ENCODE measurements around the gene BUB1B. TPM values are rescaled to one million over a fixed set of nuclear protein-coding genes. Genes with fewer than 3 reads are reported as not detected.

Gene BUB1B
- total RNA-seq, 1 experiment from 2014 or later = 192 TPM

DNA sequence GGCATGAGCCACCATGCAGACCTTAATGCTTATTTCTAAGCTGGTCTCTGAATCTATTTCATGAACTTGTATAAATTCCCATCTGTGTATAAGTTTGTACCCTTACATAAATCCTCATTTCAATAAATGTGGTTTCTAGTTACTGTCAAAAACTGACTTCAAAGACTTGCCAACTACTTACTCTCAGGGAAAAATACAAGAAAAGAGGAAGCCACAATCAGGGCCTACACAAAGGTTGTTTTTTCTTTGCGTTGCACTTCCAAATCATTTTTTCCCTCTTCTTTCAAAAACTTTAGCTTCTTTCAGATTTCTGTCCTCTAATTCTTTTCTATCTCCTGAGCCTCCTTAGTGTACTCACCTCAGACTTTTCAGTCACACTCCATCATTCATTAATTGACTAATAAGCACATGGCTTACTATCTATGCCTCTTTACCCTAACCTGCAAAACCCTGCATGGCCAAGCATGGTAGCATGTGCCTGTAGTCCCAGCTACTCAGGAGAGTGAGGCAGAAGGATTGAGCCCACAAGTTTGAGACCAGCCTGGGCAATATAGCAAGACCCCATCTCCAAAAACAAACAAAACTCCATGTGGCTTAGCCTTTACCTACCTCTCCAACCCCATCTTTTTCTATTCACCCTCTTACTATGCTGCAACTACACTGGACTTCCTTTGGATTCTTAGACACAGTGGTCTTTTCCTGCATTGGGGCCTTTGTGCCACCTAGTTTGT lies 37.7 kb downstream of the BUB1B start:
- CTCF ChIA-PET = interaction anchor here (1.4 kb wide), 1 partner anchor 94 kb away, joined by 3 read pairs; no protein-coding TSS in a partner anchor

DNA sequence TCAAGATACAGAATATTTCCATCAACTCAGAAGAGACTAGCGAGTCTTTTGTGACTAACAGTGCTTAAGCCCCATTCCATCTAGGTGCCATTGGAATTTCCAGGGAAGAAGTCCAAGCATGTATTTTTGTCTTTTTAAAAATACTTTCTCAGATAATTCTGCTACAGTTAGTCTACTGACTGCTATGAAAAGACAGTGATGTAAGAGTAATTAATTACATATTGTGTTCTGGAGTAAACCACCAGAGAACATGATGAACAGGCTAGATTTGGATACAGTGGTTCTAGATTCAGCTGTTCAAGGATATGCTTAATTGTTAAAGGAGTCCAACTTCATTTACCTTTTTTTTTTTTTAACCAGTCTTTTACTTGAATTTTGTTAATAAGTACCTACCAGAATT lies 43.2 kb downstream of the BUB1B start:
- TF ChIP-seq NR3C1 (CRISPR knock-in tag; conservative IDR thresholded peaks at IDR 0.05; ENCODE audit: low read depth) (no peak), GTF2I (CRISPR knock-in tag; conservative IDR thresholded peaks at IDR 0.05) (no peak)
- TF ChIP-seq, protein P1, sequence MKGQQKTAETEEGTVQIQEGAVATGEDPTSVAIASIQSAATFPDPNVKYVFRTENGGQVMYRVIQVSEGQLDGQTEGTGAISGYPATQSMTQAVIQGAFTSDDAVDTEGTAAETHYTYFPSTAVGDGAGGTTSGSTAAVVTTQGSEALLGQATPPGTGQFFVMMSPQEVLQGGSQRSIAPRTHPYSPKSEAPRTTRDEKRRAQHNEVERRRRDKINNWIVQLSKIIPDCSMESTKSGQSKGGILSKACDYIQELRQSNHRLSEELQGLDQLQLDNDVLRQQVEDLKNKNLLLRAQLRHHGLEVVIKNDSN (CRISPR knock-in tag; IDR thresholded peaks at IDR 0.05) = no peak
- Mint-ChIP-seq H3K27me3 (ENCODE audit: low read depth) (no peaks in the 10 kb centered on the region), H3K4me1 (no peaks in the 10 kb centered on the region), H3K27ac (no peak overlapping the region), H3K4me3 (no peak overlapping the region), H3K36me3 (peaks cover 75% of the 10 kb centered on the region), H3K9me3 (no peaks in the 10 kb centered on the region)
- ChIA-PET CTCF (interaction anchor here (0.6 kb wide), 2 partner anchors 67 to 417 kb away, joined by 3 read pairs; no protein-coding TSS in a partner anchor), POLR2A (no interaction called here)
- DNase-seq (ENCODE audit: low spot score) (no peak), ATAC-seq (no peak)

More for the DNA sequence above, 37.7 kb downstream of the BUB1B start:
- peaks cover 76% of the 10 kb centered on the region for H3K36me3 Mint-ChIP-seq
- POLR2A ChIA-PET = no interaction called here
- no peaks in the 10 kb centered on the region for H3K4me1 Mint-ChIP-seq
- no peak overlapping the region for H3K27ac Mint-ChIP-seq
- TF ChIP-seq NFE2L1 (CRISPR knock-in tag; IDR thresholded peaks at IDR 0.05) = no peak
- TF ChIP-seq ZNF121 (CRISPR knock-in tag; IDR thresholded peaks at IDR 0.05) = peak; percentile 96
- TF ChIP-seq, protein P2, sequence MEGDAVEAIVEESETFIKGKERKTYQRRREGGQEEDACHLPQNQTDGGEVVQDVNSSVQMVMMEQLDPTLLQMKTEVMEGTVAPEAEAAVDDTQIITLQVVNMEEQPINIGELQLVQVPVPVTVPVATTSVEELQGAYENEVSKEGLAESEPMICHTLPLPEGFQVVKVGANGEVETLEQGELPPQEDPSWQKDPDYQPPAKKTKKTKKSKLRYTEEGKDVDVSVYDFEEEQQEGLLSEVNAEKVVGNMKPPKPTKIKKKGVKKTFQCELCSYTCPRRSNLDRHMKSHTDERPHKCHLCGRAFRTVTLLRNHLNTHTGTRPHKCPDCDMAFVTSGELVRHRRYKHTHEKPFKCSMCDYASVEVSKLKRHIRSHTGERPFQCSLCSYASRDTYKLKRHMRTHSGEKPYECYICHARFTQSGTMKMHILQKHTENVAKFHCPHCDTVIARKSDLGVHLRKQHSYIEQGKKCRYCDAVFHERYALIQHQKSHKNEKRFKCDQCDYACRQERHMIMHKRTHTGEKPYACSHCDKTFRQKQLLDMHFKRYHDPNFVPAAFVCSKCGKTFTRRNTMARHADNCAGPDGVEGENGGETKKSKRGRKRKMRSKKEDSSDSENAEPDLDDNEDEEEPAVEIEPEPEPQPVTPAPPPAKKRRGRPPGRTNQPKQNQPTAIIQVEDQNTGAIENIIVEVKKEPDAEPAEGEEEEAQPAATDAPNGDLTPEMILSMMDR (IDR thresholded peaks at IDR 0.05) = no peak
- TF ChIP-seq GABPB1 (CRISPR knock-in tag; IDR thresholded peaks at IDR 0.05) = no peak
- ATAC-seq = no peak
- no peaks in the 10 kb centered on the region for H3K27me3 Mint-ChIP-seq (ENCODE audit: low read depth)
- H3K9me3 Mint-ChIP-seq = no peaks in the 10 kb centered on the region
- no peak for DNase-seq (ENCODE audit: low spot score)
- no peak overlapping the region for H3K4me3 Mint-ChIP-seq

DNA sequence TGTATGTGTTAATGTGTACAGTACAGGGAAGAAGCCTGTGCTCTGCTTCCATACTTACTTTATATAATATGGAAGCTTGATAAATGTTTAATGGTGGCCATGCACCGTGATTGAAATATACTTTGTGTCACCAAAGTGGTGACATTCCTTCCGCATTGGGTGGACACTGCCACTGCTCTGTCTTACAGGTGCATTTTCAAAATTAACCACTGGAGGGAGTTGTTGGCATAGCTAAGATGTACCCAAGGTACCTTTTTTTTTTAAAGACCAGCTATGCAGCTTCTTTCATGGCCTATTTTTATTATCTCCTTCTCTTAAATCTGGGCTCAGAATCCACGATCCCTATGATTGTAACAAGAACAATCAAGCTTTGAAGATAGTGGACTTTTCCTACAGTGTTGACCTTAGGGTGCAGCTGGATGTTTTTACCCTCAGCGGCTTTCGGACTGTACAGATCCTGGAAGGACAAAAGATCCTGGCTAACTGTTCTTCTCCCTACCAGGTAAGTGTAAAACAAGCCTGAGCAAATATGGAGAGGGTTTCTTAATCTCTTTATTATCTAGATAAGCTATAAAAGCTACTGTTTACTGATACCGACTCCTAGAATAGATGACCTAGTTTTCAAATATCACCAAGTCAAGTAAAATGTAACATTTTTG lies 56.4 kb downstream of the BUB1B start:
- CTCF ChIA-PET = interaction anchor here (0.6 to 21.7 kb wide), 39 partner anchors 9 to 372 kb away, joined by 3 to 273 read pairs (median 5); partner anchors contain the start of genes BMF, INAFM2 and PAK6
- Mint-ChIP-seq H3K27ac (no peak overlapping the region), H3K27me3 (ENCODE audit: low read depth) (no peaks in the 10 kb centered on the region), H3K9me3 (no peaks in the 10 kb centered on the region), H3K36me3 (peaks cover 67% of the 10 kb centered on the region), H3K4me3 (no peak overlapping the region), H3K4me1 (no peaks in the 10 kb centered on the region)
- POLR2A ChIA-PET = interaction anchor here (0.6 to 0.7 kb wide), 3 partner anchors 13 to 49 kb away, joined by 3 to 8 read pairs (median 4); partner anchors contain the start of gene PAK6
- TF ChIP-seq ZNF232 (CRISPR knock-in tag; IDR thresholded peaks at IDR 0.05) = no peak
- no peak for TF ChIP-seq TEAD1 (CRISPR knock-in tag; IDR thresholded peaks at IDR 0.05)
- TF ChIP-seq, protein P2 (IDR thresholded peaks at IDR 0.05) = peak; percentile 71
- ATAC-seq = peak; percentile 87
- no peak for DNase-seq (ENCODE audit: low spot score)

GRCh38 chr15:40219801-40220200 lies 58.9 kb downstream of the BUB1B start:
- ChIA-PET POLR2A (no interaction called here), CTCF (interaction anchor here (0.9 to 21.7 kb wide), 2 partner anchors 54 to 60 kb away, joined by 3 to 273 read pairs; no protein-coding TSS in a partner anchor)
- ATAC-seq (no peak), DNase-seq (ENCODE audit: low spot score) (no peak)
- Mint-ChIP-seq H3K27me3 (ENCODE audit: low read depth) (no peaks in the 10 kb centered on the region), H3K4me1 (no peaks in the 10 kb centered on the region), H3K27ac (no peak overlapping the region), H3K9me3 (no peaks in the 10 kb centered on the region), H3K36me3 (peaks cover 67% of the 10 kb centered on the region), H3K4me3 (no peak overlapping the region)
- TF ChIP-seq ZNF281 (CRISPR knock-in tag; IDR thresholded peaks at IDR 0.05) = no peak
- no peak for TF ChIP-seq CDX4 (CRISPR knock-in tag; IDR thresholded peaks at IDR 0.05; ENCODE audit: borderline replicate concordance)
- TF ChIP-seq SMAD4 (CRISPR knock-in tag; IDR thresholded peaks at IDR 0.05) = no peak
- TF ChIP-seq ZNF219 (CRISPR knock-in tag; IDR thresholded peaks at IDR 0.05; ENCODE audit: borderline replicate concordance) = no peak
- no peak for TF ChIP-seq NR1H2 (CRISPR knock-in tag; IDR thresholded peaks at IDR 0.05)
- no peak for TF ChIP-seq FOXP1 (CRISPR knock-in tag; IDR thresholded peaks at IDR 0.05; ENCODE audit: borderline replicate concordance)
- no peak for TF ChIP-seq HMGA2 (CRISPR knock-in tag; IDR thresholded peaks at IDR 0.05)
- TF ChIP-seq, protein P3, sequence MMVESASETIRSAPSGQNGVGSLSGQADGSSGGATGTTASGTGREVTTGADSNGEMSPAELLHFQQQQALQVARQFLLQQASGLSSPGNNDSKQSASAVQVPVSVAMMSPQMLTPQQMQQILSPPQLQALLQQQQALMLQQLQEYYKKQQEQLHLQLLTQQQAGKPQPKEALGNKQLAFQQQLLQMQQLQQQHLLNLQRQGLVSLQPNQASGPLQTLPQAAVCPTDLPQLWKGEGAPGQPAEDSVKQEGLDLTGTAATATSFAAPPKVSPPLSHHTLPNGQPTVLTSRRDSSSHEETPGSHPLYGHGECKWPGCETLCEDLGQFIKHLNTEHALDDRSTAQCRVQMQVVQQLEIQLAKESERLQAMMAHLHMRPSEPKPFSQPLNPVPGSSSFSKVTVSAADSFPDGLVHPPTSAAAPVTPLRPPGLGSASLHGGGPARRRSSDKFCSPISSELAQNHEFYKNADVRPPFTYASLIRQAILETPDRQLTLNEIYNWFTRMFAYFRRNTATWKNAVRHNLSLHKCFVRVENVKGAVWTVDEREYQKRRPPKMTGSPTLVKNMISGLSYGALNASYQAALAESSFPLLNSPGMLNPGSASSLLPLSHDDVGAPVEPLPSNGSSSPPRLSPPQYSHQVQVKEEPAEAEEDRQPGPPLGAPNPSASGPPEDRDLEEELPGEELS (CRISPR knock-in tag; IDR thresholded peaks at IDR 0.05) = no peak

Measured in WTC11 (cell line).